ENCODE data around the gene POLE2. TPM values are rescaled to one million over a fixed set of nuclear protein-coding genes. Genes with fewer than 3 reads are reported as not detected.
"Not testable (repeated sequence)": the region's sequence is repeated elsewhere in the genome, so short reads cannot be mapped to it uniquely, and the experiment has no call there.

POLE2 gene
- total and polyA plus RNA-seq, 8 donors, result 0.43 to 2.9 (median 0.94) TPM

- no peaks in the 10 kb centered on the region for H3K27me3 ChIP-seq
- peak overlapping the region in 3 of 4 donors; percentile 60 to 93 (median 82) for H3K4me3 ChIP-seq
- TF ChIP-seq CTCF (IDR thresholded peaks at IDR 0.05), result no peak
- peaks cover 4 to 24% (median 23%) of the 10 kb centered on the region in 3 donors for H3K4me1 ChIP-seq
- intact Hi-C loops (cut with DNase I), result no loop called here
- H3K36me3 ChIP-seq, result no peaks in the 10 kb centered on the region
- DNase-seq, result no peak
- 19 to 23% methylated on average over 3 of the region's 3 CpGs for WGBS, 2 donors
- FAIRE-seq, result no peak
- no peaks in the 10 kb centered on the region for H3K9me3 ChIP-seq
- ATAC-seq, result no peak
- H3K27ac ChIP-seq, result no peak overlapping the region
Observed at GRCh38 chr14:49622022-49622607, 65.9 kb downstream of the POLE2 start.

- peak overlapping the region; percentile 89 to 96 (median 94) for H3K27ac ChIP-seq
- DNase-seq, result peak; percentile 61 to 86 (median 72)
- peak; percentile 52 to 69 (median 61) for ATAC-seq
- no peaks in the 10 kb centered on the region for H3K36me3 ChIP-seq
- no peaks in the 10 kb centered on the region for H3K27me3 ChIP-seq
- peak overlapping the region; percentile 60 to 93 (median 82) for H3K4me3 ChIP-seq
- no peak for FAIRE-seq
- 1% methylated on average over 49 to 65 of the region's 65 CpGs for WGBS, 2 donors
- intact Hi-C loops (cut with DNase I), result no loop called here
- no peak for TF ChIP-seq CTCF (IDR thresholded peaks at IDR 0.05)
- peaks cover 4 to 24% (median 23%) of the 10 kb centered on the region in 3 donors for H3K4me1 ChIP-seq
- H3K9me3 ChIP-seq, result no peaks in the 10 kb centered on the region
Observed at GRCh38 chr14:49621114-49621881, 66.7 kb downstream of the POLE2 start.

- Histone ChIP-seq H3K27ac (peak within 1 kb of the TSS; percentile 89 to 96 (median 94)), H3K4me3 (peak within 1 kb of the TSS; percentile 60 to 93 (median 82)), H3K36me3 (no peaks in the 10 kb centered on the region), H3K27me3 (no peaks in the 10 kb centered on the region), H3K4me1 (peaks cover 4 to 24% (median 19%) of the 10 kb centered on the region in 3 donors), H3K9me3 (no peaks in the 10 kb centered on the region)
- peak; percentile 94 to 99 (median 96) for ATAC-seq
- 0% methylated on average over 85 of the region's 85 CpGs for WGBS, 2 donors
- intact Hi-C loops (cut with DNase I), result no loop called here
- peak; percentile 98 to 99 (median 98) for DNase-seq
- no peak for FAIRE-seq
- TF ChIP-seq CTCF (IDR thresholded peaks at IDR 0.05), result peak in 1 of 4 donors; percentile 24
Observed at GRCh38 chr14:49620182-49621113, 67.6 kb downstream of the POLE2 start, which contains the start of the genes MGAT2 and RPL36AL. TSS of gene MGAT2 (plus strand) at chr14:49620799. CDS start at chr14:49621269, 470 bp downstream. TSS of gene RPL36AL (minus strand) at chr14:49620626. CDS start at chr14:49619104, 1,522 bp downstream.

GRCh38 chr14:49619730-49620129 lies 68.3 kb downstream of the POLE2 start:
- TF ChIP-seq CTCF (IDR thresholded peaks at IDR 0.05), result no peak
- Histone ChIP-seq H3K27ac (peak overlapping the region; percentile 89 to 96 (median 94)), H3K4me1 (peaks cover 4 to 24% (median 15%) of the 10 kb centered on the region in 3 donors), H3K4me3 (peak overlapping the region; percentile 60 to 93 (median 82)), H3K27me3 (no peaks in the 10 kb centered on the region), H3K36me3 (no peaks in the 10 kb centered on the region), H3K9me3 (no peaks in the 10 kb centered on the region)
- FAIRE-seq (no peak), ATAC-seq (no peak), DNase-seq (no peak)
- intact Hi-C loops (cut with DNase I), result no loop called here
- 0% methylated on average over 11 of the region's 11 CpGs for WGBS, 2 donors

- ATAC-seq; FAIRE-seq; H3K9me3 ChIP-seq; DNase-seq; H3K36me3 ChIP-seq; intact Hi-C loops (cut with DNase I); H3K27me3 ChIP-seq; H3K27ac ChIP-seq: not testable (repeated sequence)
- 33 to 40% methylated on average over 19 of the region's 19 CpGs for WGBS, 2 donors
- Histone ChIP-seq H3K4me3 (peak overlapping the region; percentile 60 to 93 (median 82)), H3K4me1 (peaks cover 4 to 23% (median 15%) of the 10 kb centered on the region in 3 donors)
Observed at GRCh38 chr14:49619273-49619672, 68.7 kb downstream of the POLE2 start.

Measured in pancreas (tissue), 10 donors.